Posterior vena cava (tissue), 2 donors: ENCODE data around the gene CCDC86. TPM values are rescaled to one million over a fixed set of nuclear protein-coding genes. Genes with fewer than 3 reads are reported as not detected.

Source experiments
- DNase-seq: peaks from one replicate; pipeline ENCODE4 v3.0.0-alpha.2; 2020; ENCODE audit warnings: low spot score
- intact Hi-C, 2 donors: fragments of 100-400 bp; cut with DNase I; formaldehyde crosslinking; loops; one replicate each; pipeline versions ENCODE4 v1.14.1 to v1.14.2; 2022 to 2023
- total RNA-seq, 2 donors: library from RNA; stranded (reverse); fragmentation: NEBNext Ultra II Directional; extraction: Animal tissue kit (Norgen Biotek cat#: 25700); gene quantifications; one replicate each; pipeline ENCODE4 v1.2.1, GENCODE V29; 2021
- donor health status: DM: yes; HTN: yes; CAD: no.
- donor health status: DM: yes; HTN: yes; CAD: no.

Gene CCDC86
- total RNA-seq, 2 donors from 2014 or later = 14.9 to 21.9 TPM

GRCh38 chr11:60875366-60876167 lies 33.7 kb downstream of the CCDC86 start:
- DNase-seq = no peak
- intact Hi-C loops = no loop called here

DNA sequence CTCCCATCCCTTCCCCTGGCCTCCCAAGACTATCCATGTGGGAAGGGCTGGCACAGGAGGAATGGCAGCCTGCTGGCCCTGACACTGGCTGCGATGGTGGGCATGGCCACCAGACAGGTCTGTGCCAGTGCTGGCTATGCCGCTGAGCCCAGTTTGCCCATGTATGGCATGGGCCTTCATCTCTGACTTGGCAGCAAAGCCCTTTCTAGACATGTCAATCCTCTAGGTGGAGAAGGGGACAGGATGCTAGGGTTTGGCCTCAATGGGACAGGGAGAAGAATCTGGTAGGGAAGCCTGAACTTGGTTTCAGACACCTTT lies 34.2 kb downstream of the CCDC86 start:
- intact Hi-C loops = no loop called here
- no peak for DNase-seq

DNA sequence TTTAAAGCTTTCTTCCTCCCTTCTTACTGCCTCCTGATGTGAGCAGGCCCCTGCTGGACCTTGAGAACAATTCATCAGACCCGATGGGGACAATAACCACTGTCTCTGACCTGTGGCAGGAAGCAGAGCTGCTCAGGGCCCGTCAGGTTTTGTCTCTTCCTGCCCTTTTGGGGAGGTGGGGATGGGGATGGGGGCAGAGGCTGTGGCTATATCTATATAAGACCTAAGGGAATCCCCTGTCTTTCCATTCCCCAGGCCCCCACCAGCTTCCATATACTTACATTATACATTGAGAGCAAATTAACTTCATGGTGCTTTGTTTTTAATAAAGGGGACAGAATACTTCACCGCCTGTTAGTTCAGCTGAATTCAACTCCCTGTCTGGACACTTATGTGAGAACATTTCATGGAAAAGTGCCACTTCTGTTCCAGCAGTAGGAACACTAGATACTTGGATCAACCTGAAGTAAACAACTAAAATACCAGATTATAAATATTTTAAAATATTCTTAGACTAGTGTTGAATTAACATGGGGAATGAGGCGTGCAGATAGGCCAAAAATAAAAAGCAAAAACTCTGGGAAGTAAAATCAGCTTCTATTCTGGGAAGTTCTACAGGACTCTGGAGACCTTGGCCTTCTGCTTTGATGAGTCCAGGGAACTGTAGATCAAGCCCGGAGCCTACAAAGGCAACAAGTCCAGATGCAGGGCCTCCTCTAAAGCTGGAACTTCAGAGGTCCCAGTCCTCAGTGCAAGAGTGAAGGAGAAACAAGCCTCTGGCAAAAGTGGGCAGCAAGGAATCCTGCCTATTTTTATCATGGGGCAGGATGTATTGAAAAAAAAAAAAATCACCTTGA lies 36.6 kb downstream of the CCDC86 start:
- DNase-seq = no peak
- intact Hi-C loops = no loop called here

GRCh38 chr11:60879104-60879503 lies 37.2 kb downstream of the CCDC86 start:
- no peak for DNase-seq
- intact Hi-C loops = no loop called here

DNA sequence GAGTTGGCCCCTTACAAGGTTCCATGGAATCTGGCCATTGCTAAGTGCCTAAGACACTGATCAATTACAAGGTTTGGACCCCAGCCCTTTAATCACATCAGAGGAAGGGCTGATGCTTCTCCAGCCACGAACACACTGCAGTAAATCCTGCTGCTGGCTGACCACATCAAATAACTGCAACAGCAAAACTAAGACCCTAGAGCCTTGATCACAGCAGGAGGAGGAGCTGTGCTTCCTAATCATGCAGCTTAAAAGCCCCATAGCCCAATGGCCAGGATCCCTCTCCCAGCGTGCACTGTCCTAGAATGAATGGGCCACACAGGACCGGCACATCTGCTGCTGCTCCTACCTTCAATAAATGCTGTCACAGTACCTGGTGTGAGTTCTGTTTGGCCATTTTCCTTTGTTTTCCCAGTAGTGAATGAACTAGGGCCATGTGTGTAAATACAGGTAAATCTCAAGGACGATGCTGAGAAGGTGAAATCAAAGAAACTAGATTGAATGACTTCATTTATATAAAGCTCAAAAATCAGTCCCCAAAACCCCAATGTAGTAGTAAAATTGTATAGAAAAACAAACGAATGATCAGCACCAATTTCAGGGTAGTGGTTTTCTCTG lies 38.2 kb downstream of the CCDC86 start:
- intact Hi-C loops = no loop called here
- no peak for DNase-seq

GRCh38 chr11:60880643-60881282 lies 38.9 kb downstream of the CCDC86 start:
- intact Hi-C loops = no loop called here
- no peak for DNase-seq

DNA sequence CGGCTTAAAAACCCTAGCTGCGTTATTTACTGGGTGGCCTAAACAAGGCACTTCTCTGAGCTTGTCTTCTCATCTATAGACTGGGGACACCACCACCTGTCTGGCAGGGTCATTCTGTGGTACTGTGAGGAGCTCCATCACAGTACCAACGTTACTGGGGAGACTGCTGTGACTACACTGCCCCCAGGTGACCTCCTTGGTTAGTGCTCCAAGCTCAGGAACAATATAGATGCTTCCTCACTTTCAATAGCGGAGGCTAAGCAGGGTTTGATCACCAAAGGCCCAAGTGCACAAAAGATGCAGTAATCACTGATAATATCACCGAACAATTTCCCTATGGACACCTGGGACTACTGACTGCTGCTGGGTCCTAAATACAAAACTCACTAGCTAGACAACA lies 45.6 kb downstream of the CCDC86 start:
- DNase-seq = no peak
- intact Hi-C loops = no loop called here

- no peak for DNase-seq
- intact Hi-C loops = no loop called here
Measured at GRCh38 chr11:60889869-60890311, 48.0 kb downstream of the CCDC86 start.

- intact Hi-C loops = no loop called here
- DNase-seq = no peak
Measured at GRCh38 chr11:60890696-60891095, 48.8 kb downstream of the CCDC86 start.

- no peak for DNase-seq
- intact Hi-C loops = no loop called here
Measured at GRCh38 chr11:60891103-60891741, 49.3 kb downstream of the CCDC86 start.

DNA sequence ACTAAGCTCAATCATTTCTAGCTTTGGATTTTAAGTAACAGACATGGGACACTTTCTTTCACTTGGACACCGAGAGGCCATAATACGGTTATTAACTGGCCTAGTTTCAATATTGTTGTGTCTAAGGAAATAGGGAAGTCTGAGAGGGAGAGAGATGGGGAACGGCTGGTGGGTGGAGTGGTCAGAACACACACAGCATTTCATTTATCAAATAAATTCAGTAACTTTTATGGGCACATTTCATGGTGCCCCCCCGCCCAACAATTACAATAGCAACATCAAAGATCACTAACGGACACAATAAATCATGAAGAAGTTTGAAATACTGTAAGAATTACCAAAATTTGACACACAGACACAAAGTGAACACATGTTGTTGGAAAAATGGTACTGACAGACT lies 53.8 kb downstream of the CCDC86 start:
- no peak for DNase-seq
- intact Hi-C loops = loop anchor here (5.0 kb wide), 2 partner anchors 58 to 63 kb away; no protein-coding TSS in a partner anchor

GRCh38 chr11:60897496-60897895 lies 55.6 kb downstream of the CCDC86 start:
- intact Hi-C loops = loop anchor here (5.0 kb wide), 2 partner anchors 60 to 65 kb away; no protein-coding TSS in a partner anchor
- no peak for DNase-seq

- intact Hi-C loops = loop anchor here (5.0 kb wide), 2 partner anchors 62 to 67 kb away; no protein-coding TSS in a partner anchor
- no peak for DNase-seq
Measured at GRCh38 chr11:60899046-60899936, 57.4 kb downstream of the CCDC86 start.

- intact Hi-C loops = loop anchor here (5.0 kb wide), 2 partner anchors 63 to 68 kb away; no protein-coding TSS in a partner anchor
- no peak for DNase-seq
Measured at GRCh38 chr11:60899977-60900376, 58.1 kb downstream of the CCDC86 start.
